ENCODE data around the gene BEGAIN. TPM values are rescaled to one million over a fixed set of nuclear protein-coding genes. Genes with fewer than 3 reads are reported as not detected.

BEGAIN gene
- total and polyA plus RNA-seq, 2 experiments from 2014 or later = 1.4 to 2.5 TPM

DNA sequence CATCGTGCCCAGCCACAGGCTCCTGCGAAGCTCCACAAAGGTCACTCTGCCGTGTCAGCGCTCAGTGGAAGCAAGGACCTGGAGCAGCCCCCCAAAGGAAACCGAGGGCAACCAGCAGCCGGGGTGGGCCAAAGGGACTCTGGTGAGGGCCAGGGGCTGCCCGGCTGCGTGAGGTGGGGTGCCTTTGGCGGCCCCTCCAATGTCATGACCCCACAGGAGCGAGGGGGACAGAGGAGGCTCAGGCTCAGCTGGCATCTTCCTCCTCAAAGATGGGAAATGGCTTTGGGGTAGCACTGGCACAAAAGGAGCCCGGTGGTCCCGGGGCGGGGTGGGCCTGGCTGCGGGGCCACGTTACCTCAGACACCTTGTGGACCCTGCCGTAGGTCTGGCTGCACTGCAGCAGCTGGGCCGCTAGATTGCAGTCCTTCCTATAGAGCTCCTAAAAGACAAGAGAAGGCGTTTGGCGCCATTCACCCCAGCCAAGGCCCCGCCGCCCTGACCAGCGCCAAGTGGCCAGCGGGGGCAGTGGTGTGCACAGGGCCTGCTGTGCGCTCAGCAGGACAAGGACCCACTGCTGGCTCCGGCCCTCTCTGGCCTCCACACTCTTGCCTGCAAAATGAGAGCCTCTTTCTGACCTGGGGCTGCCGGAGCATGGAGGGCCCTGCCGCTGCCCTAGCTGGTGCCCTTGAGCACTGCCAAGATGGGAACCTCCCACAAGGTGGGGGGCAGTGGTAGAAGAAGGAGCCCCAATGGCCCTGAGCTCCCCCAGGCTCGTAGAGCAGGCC is 46.9 kb downstream of the BEGAIN start:
- H3K79me2 ChIP-seq = no peaks in the 10 kb centered on the region

GRCh38 chr14:100539766-100540140 is 47.5 kb downstream of the BEGAIN start:
- Histone ChIP-seq H3K27me3 (no peaks in the 10 kb centered on the region), H3K4me3 (no peak overlapping the region), H3K27ac (no peak overlapping the region), H3K9me2 (replicated peaks; ENCODE audit: insufficient read depth) (no peaks in the 10 kb centered on the region), H3K36me3 (replicated peaks; ENCODE audit: insufficient read depth, low read depth) (no peaks in the 10 kb centered on the region), H3K4me1 (ENCODE audit: insufficient read depth) (no peaks in the 10 kb centered on the region), H3K4me2 (no peak overlapping the region), H3K79me2 (no peaks in the 10 kb centered on the region), H3K9me3 (ENCODE audit: low read depth) (no peaks in the 10 kb centered on the region), H2AFZ (no peak overlapping the region), H4K20me1 (ENCODE audit: insufficient read depth, poor library complexity, severe bottlenecking) (no peaks in the 10 kb centered on the region)
- TF ChIP-seq CTCF (IDR thresholded peaks at IDR 0.05; ENCODE audit: poor library complexity) (no peak), EZH2 (IDR thresholded peaks at IDR 0.05; ENCODE audit: borderline replicate concordance) (no peak), EZH2phosphoT487 (IDR thresholded peaks at IDR 0.05; ENCODE audit: low read depth, severe bottlenecking, unreplicated experiment) (no peak)
- no peak for DNase-seq (ENCODE audit: low spot score)
- WGBS (ENCODE audit: low lambda C conversion rate, missing lambda C conversion rate) = 97% methylated on average over 13 of the region's 13 CpGs

More for the DNA sequence above, 46.9 kb downstream of the BEGAIN start:
- no peaks in the 10 kb centered on the region for H3K4me1 ChIP-seq (ENCODE audit: insufficient read depth)
- TF ChIP-seq EZH2 (IDR thresholded peaks at IDR 0.05; ENCODE audit: borderline replicate concordance) (no peak), CTCF (IDR thresholded peaks at IDR 0.05; ENCODE audit: poor library complexity) (peak; percentile 22), EZH2phosphoT487 (IDR thresholded peaks at IDR 0.05; ENCODE audit: low read depth, severe bottlenecking, unreplicated experiment) (no peak)
- no peak overlapping the region for H3K4me2 ChIP-seq
- no peak overlapping the region for H3K27ac ChIP-seq
- no peak for DNase-seq (ENCODE audit: low spot score)
- no peaks in the 10 kb centered on the region for H3K9me3 ChIP-seq (ENCODE audit: low read depth)
- H4K20me1 ChIP-seq (ENCODE audit: insufficient read depth, poor library complexity, severe bottlenecking) = no peaks in the 10 kb centered on the region
- H3K36me3 ChIP-seq (replicated peaks; ENCODE audit: insufficient read depth, low read depth) = no peaks in the 10 kb centered on the region
- WGBS (ENCODE audit: low lambda C conversion rate, missing lambda C conversion rate) = 90% methylated on average over 28 of the region's 28 CpGs
- H3K9me2 ChIP-seq (replicated peaks; ENCODE audit: insufficient read depth) = no peaks in the 10 kb centered on the region
- H3K27me3 ChIP-seq = no peaks in the 10 kb centered on the region
- no peak overlapping the region for H2AFZ ChIP-seq
- H3K4me3 ChIP-seq = no peak overlapping the region

- H2AFZ ChIP-seq = no peak overlapping the region
- no peaks in the 10 kb centered on the region for H3K79me2 ChIP-seq
- no peak overlapping the region for H3K4me2 ChIP-seq
- no peaks in the 10 kb centered on the region for H3K27me3 ChIP-seq
- no peaks in the 10 kb centered on the region for H4K20me1 ChIP-seq (ENCODE audit: insufficient read depth, poor library complexity, severe bottlenecking)
- H3K4me3 ChIP-seq = no peak overlapping the region
- H3K4me1 ChIP-seq (ENCODE audit: insufficient read depth) = no peaks in the 10 kb centered on the region
- no peaks in the 10 kb centered on the region for H3K9me3 ChIP-seq (ENCODE audit: low read depth)
- H3K36me3 ChIP-seq (replicated peaks; ENCODE audit: insufficient read depth, low read depth) = no peaks in the 10 kb centered on the region
- DNase-seq (ENCODE audit: low spot score) = no peak
- 96% methylated on average over 37 of the region's 42 CpGs for WGBS (ENCODE audit: low lambda C conversion rate, missing lambda C conversion rate)
- no peaks in the 10 kb centered on the region for H3K9me2 ChIP-seq (replicated peaks; ENCODE audit: insufficient read depth)
- no peak overlapping the region for H3K27ac ChIP-seq
- TF ChIP-seq EZH2 (IDR thresholded peaks at IDR 0.05; ENCODE audit: borderline replicate concordance) = no peak
- no peak for TF ChIP-seq CTCF (IDR thresholded peaks at IDR 0.05; ENCODE audit: poor library complexity)
- no peak for TF ChIP-seq EZH2phosphoT487 (IDR thresholded peaks at IDR 0.05; ENCODE audit: low read depth, severe bottlenecking, unreplicated experiment)
These were observed 48.1 kb downstream of the BEGAIN start for GRCh38 chr14:100539003-100539660.

Measured in hepatocyte (in vitro differentiated cells).